Measurements from ENCODE around the gene ITGB1BP2. TPM values are rescaled to one million over a fixed set of nuclear protein-coding genes. Genes with fewer than 3 reads are reported as not detected.
"Not testable (repeated sequence)": the region's sequence is repeated elsewhere in the genome, so short reads cannot be mapped to it uniquely, and the experiment has no call there.

Gene ITGB1BP2
- 2.2 TPM in 1 of 2 replicates, not detected in the other for total RNA-seq (2014; rRNA removed; shearing (Covaris generic))

DNA sequence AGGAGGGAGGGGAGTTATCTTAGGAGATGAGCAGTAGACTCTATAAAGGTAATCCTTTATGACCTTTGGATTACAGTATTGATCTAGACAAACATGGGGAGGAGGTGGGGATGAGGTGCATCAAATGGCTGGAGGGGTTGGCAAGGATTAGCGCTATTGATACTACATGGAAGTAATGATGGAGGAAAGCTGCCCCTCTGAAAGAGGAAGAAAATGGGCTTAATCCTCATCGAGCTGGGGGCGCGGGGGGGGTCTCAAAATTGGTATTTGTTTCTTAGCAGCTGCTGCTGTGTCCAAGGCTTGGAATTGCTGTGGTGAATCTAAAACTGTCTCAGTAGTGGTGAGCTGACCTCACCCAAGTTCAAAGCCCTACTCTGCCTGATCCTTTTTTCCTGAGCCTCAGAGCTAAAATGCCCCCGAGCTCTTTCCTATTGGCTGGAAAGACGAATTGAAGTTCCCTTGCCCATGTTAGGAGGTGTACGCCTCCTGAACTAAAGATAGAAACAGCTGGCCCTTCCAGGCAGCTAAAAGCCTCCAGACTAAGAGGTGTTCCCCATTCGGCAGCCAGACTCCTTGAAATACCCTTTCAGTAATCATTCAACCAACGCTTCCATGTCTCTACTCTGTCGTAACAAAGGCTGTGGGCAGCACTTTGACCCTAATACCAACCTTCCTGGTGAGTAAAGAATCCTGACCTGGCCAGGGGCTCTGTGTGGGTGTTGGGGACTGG lies at the start of gene ITGB1BP2:
TSS of gene ITGB1BP2 (plus strand) at position 556 of the 730 bp plus-strand sequence. CDS start at position 613, 57 bp downstream.
- DNase-seq (ENCODE audit: low read depth): peak; percentile 78

DNA sequence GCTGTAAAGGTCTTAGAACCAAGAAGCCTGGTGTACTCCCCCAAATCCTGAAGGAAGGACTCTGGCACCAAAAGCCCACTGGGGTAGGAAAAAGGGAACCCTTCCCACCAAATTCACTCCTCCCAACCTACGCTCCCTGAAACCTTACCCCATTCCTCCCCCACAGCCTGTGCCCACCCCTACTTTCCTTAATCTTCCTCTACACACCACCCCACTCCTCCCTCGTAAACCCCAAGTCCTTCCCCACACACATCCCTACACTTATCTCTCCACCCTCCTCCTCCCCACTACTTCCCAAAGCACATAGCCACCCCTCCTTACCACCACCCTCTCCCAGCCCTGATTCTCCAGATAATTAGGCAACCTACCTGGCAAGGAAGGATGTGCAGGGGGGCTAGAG lies 49.3 kb upstream of the ITGB1BP2 start:
- DNase-seq (ENCODE audit: low read depth): no peak

DNA sequence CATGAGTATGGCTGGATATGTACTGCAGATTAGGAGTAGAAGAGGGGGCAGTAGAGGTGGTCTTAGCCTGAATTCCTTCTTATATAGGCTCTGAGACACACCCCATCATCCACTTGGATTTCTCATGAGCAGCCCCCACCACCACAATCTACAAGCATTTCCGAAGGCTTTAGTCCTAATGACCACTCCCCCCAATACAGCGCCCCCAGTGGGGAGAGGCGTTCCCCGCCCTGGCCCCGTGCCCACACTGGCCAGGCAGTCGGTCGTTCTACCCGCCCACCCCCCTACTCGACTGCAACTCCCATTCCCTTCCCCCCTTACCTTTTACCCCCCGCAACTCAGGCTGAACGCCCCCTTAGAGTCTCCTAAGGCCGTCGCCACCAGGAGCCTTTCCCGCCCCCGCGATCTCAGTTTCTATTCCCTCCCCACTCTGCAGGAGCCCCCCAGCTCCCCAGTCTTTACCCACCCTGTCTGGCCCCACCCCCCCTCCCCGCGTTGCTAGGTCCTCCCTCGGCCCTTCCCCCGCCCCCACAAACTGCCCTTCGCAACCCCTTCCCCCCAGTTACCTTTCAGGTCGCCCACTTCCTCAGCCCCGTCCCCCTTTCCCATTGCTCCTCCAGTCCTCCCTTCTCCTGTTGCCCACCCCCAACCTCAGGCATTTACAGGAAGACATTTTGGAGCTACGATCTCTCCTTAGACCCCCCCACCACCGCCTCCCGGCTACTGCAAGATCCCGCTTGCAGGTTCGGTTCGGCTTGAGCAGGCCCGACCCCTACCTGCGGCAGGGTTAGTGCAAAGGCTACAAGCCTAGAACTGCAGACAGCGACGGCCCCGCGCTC lies 48.1 kb upstream of the ITGB1BP2 start:
- peak; percentile 56 for DNase-seq (ENCODE audit: low read depth)

DNA sequence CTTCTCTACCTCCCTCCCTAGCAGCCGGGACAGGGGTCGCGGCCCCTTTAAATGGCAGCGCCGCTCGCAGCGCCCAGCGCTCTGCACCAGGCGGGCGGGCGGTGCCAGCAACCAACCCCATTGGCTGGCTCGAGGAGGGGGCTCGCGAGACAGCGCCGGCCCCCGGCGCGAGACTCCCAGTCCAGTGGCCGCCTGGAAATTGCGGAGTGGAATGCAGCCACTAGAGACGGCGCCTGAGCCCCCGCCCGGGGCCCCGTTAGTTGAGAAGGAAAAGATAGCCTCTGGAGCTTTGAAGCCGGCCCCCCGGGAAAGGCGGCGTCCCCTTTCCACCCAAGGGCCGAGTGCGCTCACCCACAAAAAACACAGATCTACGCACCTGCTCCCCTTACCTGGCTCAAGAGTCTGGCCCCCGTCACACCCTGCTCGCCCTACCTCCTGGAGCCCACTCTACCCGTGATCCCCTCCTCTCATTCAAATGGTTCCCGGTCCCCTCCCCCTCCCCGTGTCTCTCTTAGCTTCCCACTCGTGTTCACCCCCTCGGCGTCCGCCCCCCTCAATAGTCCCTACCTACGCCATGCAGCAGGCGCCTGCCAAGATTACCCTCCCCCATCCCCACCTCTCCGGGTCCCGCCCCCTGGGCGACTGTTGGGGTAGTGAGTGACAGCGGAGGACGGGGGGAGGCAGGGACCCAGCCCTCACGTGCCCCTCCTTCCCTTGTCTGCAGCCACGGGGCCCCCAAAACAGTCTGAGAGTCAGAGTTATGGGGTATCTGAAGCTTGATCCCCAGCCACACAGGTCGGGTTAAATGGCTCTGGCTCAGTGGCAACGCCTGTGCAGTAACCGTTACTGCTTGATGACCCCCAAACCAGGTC lies 47.2 kb upstream of the ITGB1BP2 start, which contains the start of gene ZMYM3:
TSS of gene ZMYM3 (minus strand) at position 49 of the 872 bp plus-strand sequence. CDS start 885 bp downstream, outside the sequence.
- peak; percentile 93 for DNase-seq (ENCODE audit: low read depth)

DNA sequence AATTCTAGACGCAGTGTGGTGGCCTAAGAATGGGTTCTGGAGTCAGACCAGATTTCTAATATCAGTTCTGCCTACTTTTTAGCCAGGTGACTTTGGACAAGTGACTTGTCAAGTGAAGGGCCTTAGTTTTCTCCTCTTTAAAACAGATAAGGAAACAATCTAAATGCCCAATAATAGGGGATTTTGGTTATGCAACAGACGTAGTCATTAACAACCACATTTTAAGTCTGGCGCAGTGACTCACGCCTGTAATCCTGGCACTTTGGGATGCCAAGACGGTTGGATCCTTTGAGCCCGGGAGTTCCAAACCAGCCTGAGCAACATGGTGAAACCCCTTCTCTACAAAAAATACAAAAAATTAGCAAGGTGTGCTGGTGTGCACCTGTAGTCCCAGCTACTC lies 45.5 kb upstream of the ITGB1BP2 start:
- DNase-seq (ENCODE audit: low read depth): peak; percentile 20

DNA sequence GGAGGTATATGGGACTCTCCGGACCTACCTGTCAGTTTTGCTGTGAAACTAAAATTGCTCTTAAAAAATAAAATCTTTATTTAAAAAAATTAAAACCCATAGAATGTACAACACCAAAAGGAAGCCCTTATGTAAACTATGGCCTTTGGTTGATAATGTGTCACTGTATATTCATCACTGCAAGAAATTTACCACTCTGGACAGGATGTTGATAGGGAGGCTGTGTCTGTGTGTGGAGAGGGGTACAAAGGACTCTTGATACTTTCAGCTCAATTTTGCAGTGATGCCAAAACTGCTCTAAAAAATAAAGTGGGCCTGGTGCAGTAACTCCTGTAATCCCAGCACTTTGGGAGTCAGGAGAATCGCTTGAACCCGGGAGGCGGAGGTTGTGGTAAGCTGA lies 44.7 kb upstream of the ITGB1BP2 start:
- no peak for DNase-seq (ENCODE audit: low read depth)

DNA sequence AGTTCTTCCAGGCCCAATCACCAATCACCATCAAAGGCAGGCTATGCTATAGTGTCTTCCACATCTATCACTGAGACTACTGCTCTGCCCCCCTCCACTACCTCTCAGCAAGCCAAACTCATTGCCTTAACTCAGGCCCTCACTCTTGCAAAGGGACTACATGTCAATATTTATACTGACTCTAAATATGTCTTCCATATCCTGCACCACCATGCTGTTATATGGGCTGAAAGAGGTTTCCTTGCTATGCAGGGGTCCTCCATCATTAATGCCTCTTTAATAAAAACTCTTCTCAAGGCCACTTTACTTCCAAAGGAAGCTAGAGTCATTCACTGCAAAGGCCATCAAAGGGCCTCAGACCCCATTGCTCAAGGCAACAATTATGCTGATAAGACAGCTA lies 32.9 kb upstream of the ITGB1BP2 start:
- DNase-seq (ENCODE audit: low read depth): not testable (repeated sequence)

DNA sequence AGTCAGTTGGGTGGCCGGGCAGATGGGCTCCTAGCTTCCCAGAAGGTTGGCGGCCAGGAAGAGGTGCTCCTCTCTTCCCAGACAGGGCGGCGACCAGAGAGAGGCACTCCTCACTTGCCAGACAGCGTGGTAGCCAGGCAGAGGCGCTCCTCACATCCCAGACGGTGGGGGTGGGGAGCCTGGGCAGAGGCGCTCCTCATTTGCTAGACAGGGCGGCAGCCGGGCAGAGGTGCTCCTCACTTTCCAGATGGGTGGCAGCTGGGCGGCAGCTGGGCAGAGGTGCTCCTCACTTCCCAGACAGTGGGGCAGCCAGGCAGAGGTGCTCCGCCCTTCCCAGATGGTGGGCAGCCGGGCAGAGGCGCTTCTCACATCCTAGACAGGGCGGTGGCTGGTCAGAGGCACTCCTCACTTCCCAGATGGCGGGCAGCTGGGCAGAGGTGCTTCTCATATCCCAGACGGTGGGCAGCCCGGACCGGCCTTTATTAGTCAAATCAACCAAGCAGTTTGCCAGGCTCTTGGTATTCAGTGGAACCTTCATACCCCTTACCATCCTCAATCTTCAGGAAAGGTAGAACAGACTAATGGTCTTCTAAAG lies 31.7 kb upstream of the ITGB1BP2 start:
- DNase-seq (ENCODE audit: low read depth): no peak

DNA sequence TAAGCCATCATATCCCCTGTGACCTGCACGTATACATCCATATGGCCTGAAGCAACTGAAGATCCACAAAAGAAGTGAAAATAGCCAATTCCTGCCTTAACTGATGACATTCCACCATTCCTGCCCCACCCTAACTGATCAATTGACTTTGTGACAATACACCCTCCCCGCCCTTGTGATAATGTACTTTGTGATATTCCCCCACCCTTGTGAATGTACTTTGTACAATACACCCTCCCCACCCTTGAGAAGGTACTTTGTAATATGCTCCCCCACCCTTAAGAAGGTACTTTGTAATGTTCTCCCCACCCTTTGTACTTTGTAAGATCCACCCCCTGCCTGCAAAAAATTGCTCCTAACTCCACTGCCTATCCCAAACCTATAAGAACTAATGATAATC lies 29.2 kb upstream of the ITGB1BP2 start:
- DNase-seq (ENCODE audit: low read depth): not testable (repeated sequence)

DNA sequence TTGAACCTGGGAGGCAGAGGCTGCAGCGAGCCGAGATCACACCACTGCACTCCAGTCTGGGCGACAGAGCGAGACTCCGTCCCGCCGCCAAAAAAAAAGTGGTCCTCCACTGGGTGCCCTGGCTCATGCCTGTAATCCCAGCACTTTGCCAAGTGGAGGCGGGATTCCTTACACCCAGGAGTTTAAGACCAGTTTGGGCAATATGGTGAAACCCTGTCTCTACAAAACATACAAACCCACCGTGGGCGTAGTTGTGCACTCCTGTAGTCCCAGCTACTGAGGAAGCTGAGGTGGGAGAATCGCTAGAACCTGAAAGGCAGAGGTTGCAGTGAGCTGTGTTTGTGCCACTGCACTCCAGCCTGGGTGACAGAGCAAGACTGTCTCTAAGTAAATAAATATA lies 20.2 kb upstream of the ITGB1BP2 start:
- not testable (repeated sequence) for DNase-seq (ENCODE audit: low read depth)

DNA sequence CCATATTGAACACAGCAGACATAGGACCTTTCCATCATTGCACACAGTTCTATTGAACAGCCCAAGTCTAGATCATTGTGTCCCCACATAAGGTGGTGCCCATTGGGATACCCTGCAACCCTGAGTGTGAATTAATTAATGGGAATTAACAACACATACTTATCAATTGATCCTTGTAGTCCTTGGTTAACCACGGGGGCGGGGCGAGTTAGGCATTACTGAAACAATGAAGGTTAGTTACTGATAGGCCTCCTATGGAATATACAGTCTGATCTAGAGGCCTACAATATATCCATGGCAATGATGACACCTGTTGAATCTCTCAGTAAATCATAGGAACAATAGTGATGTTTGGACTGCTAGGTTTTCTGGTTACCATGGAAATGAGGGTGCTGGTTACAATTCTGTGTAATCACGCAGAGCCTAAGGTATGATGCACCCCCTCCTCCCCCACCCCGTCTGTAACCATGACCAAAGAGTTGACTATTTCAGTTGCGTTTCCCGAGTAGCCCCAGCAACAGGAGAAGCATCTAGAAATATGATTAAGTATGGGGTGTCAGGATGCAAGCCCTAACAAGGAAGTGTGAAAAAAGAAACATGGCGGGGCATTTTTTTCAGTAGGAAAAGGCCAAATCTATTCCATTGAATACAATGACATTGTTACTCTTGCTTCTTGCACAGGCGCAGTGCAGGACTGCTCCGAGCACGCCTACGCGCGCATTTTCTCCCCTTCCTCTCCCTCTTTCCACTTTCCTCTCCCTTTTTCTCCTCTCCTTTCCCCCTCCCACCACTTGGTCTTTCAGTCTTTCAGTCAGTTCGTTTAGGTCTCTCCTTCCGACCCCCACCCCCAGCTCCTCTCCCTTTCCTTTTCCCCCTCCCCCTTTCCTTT lies 18.8 kb upstream of the ITGB1BP2 start:
- peak; percentile 87 for DNase-seq (ENCODE audit: low read depth)

DNA sequence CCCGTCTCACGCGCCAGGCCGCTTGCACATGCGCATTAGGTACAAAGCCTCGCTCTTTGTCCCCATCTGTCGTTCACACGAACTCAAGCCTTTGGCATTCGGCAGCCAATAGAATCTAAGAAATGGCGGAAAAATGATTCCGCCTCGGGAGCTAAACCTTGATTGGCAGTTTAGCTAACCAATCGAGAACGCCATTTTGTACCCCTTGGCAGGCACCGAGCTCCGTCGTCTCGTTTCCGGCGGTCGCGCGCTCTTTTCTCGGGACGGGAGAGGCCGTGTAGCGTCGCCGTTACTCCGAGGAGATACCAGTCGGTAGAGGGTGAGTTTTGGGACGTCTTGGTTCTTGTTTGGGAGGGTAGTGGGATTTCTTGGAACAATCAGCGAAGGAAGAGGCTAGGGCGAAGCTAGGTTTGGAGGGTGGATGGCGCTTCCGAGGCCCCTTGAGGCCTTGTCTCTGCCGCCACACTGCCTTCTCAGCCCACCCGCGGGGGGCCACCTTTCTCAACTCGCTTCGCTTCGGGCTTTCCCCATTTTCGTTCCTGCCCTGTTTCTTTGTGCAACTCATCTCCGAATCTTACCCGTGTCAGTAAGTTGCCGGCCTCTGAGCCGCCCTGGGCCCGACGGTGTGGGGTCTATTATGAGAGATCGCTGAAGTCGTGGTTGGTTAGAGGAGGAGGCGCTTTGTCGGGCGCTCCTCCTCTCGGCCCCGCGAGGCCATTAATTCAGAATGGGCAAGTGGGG lies 18.0 kb upstream of the ITGB1BP2 start, which contains the start of gene NONO:
TSS of gene NONO (plus strand) at position 233 of the 741 bp plus-strand sequence. CDS start 7,003 bp downstream, outside the sequence.
- DNase-seq (ENCODE audit: low read depth): peak; percentile 100

DNA sequence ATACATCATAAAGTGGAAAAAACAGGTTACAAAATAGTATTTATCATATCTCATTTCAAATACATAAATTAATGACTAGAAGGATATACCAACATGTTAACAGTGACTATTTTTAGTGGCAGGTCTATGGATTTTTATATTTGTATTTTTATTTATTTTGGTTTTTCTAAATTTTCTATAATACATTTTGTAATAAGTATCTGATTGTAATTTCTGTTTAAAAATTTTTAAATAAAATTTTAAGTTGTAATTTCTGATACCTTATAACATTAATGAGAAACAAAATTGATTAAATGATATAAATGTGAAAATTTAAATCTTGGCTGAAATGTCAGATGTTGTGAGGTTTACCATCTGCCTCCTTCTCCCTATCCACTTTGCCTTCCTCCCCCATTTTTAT lies 15.6 kb upstream of the ITGB1BP2 start:
- no peak for DNase-seq (ENCODE audit: low read depth)

DNA sequence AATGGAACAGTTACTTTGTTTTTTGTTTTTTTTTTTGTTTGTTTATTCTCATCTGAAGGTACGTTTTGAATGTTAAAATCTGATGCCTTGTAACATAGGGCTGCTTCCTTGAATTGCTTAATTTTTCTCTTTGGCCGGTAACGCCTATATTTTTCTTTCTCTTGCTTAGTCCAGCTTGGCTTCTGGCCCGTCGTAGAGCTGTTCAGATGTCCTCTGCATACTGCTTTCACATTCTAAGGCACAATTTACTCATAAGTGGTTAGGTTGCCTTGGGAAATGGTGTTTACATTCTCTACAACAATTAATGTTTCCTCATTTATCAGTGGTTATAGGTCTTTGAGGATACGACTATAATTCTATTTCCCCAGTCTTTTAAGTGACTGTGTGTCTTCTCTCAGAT lies 10.2 kb upstream of the ITGB1BP2 start:
- no peak for DNase-seq (ENCODE audit: low read depth)

DNA sequence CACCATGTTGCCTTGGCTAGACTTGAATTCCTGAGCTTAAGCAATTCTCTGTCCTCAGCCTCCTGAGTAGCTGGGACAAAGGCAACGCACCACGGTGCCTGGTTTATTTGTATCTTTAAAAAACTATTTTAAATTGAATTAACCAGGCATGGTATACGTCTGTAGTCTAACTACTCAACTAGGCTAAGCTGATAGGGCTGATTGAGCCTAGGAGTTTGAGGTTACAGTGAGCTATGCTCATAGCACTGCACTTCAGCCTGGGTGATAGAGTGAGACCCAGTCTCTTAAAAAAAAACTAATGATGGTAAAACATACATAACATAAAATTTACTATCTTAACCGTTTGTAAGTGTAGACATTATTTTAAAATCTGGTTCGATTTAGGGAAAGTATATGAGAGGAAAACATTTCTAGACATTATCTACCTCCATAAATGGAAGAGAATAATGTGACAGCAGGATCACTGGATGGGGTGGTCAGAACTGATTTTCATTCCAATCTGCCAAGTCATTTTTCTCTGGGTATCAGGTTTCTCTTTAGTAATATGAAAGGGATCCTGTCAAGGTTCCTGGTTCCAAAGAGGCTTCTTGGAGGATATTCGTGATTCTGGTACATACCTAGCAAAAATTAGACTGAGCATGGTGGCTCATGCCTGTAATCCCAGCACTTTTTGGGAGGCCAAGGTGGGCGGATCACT lies 8.7 kb upstream of the ITGB1BP2 start:
- DNase-seq (ENCODE audit: low read depth): peak; percentile 81

DNA sequence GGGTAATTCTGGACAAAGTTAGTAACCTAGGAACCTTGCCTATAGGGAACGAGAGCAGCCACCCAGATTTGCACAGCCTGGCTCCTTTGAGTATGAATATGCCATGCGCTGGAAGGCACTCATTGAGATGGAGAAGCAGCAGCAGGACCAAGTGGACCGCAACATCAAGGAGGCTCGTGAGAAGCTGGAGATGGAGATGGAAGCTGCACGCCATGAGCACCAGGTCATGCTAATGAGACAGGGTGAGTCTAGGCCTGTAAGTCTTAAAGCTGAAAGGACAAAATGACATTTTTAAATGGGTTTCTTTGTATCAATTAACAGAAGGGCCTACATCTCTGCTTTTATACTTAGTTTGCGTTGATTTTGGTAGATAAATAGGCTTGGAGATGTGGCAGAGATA lies 4.7 kb upstream of the ITGB1BP2 start:
- no peak for DNase-seq (ENCODE audit: low read depth)

DNA sequence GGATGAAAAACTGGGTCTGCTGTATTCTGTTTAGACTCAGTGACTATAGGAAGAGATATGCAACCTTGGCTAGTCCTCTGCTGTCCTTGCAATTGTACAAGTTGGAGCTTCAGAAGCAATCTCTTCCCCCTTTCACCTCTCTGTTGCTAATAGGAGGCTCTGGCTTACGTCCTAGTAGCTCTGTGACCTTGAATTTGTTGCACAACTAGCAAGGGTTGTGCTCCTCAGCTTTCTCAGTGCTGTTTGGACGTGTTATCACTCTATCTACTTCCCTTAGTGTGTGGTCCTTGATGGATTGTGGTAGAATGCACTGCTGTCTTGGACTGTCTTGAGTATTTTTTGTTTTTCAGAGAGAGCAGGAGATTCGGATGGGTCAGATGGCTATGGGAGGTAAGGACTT lies 3.4 kb upstream of the ITGB1BP2 start:
- DNase-seq (ENCODE audit: low read depth): no peak

DNA sequence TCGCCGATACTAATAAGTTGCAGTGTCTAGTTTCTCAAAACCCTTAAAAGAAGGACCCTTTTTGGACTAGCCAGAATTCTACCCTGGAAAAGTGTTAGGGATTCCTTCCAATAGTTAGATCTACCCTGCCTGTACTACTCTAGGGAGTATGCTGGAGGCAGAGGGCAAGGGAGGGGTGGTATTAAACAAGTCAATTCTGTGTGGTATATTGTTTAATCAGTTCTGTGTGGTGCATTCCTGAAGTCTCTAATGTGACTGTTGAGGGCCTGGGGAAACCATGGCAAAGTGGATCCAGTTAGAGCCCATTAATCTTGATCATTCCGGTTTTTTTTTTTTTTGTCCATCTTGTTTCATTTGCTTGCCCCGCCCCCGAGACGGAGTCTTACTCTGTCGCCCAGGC lies 1.5 kb upstream of the ITGB1BP2 start:
- DNase-seq (ENCODE audit: low read depth): not testable (repeated sequence)

DNA sequence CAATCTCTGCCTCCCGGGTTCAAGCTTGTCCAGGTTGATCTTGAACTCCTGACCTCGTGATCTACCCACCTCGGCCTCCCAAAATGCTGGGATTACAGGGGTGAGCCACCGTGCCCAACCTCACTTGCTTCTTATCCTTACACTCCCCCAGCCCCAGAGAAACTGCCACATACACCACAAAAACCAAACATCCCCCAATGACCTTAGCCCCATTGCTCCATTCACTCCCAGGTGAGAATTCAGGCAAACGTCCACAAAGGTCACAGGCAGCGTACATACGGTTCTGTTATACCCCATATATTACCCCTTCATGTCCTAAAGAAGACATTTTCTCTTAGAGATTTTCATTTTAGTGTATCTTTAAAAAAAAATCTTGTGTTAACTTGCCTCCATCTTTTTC lies 1.1 kb upstream of the ITGB1BP2 start:
- DNase-seq (ENCODE audit: low read depth): not testable (repeated sequence)

Measured in M059J (cell line).